GM18499 (cell line): ENCODE measurements around the gene HOXD9.

Source experiments
- ATAC-seq: cut with Tn5 transposase; IDR thresholded peaks from one replicate; pipeline ENCODE4 v1.9.1; 2021; ENCODE audit warnings: moderate number of reproducible peaks; ENCODE audit not compliant: insufficient read depth, unreplicated experiment

HOXD9 gene

DNA sequence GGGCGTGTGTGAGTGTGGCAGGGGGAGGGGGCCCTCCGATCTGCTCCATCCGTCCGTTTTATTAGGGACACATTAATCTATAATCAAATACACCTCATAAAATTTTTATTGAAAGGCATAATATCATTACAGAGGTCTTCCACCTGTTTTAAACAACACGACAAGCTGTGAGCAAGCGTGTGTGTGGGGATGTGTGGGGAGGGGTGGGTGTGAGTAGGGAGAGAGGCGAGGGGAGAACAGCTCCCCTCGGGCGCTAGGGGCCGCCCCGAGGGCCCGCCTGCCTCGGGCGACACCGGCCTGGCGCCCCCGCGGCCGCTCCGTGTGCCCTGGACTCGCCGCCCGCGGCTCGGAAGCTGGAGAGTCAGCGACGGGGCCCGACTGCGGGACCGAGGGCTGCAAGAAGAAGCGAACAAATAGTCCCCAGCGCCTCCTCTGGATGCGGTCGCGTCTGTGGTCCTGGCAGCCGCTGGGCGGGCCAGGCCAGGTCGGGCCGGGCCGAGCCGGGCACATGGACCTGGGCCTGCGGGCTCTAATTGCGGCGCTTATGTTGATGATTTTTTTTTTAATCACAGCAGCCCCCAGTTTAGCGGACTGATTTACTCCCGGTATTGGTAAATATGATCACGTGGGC is 352 bp upstream of the HOXD9 start:
- no peak for ATAC-seq

- no peak for ATAC-seq
Measured at GRCh38 chr2:176123411-176124109, 1.0 kb downstream of the HOXD9 start.

- ATAC-seq, result no peak
Measured at GRCh38 chr2:176124110-176124946, 1.8 kb downstream of the HOXD9 start.

DNA sequence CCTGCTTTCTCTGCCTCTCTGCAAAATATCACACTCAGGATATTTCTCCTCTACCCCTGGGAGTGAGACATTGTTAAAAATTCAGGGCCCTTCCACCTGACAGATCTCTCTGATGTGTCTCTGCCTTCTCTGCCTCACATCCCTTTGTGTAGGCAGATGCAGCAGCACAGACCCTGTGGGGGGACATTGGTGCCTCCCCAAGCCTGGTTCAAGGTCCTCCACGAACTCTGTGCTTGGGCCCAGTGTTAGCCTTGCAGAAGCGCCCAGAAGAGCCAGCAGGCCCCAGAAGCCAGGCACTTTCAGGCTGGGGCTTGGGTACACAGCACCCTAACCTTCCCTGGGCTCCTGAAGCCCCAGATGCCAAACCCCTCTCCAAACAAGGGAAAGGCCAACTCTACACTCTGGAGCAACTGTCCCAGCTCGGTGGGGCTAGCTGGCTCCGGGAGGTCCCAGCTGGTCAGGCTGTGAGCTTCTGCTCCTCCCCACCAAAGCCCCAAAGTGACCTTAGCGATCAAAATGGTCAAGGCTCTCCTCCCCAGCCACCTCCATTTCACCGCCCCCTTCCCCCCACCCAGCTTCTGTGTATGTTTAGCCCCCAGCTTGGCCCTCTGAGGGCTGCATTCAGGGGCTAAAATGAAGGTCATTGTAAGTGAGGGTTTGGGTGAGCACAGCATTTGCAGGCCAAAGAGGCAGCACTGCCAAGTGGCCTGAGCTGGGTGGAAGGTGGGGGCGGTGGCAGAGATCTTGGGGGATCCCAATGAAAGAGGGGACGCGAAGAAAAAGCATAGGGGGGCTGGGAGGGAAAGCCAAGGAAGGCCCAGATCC is 2.6 kb downstream of the HOXD9 start:
- no peak for ATAC-seq

DNA sequence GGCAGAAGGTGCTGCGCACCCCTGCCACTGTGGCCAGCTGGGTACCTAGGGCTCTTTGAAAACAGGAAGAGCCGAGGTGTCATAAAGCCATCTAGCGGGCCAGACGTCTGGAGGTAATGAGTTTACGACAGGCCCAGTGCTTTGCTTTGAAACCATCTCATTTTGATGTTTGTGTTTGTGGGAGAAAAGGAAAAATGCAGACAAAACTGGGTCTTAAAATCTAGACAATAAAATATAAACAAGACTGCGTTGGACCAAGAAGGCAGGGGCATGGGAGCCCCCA is 3.2 kb downstream of the HOXD9 start:
- no peak for ATAC-seq

- no peak for ATAC-seq
Measured at GRCh38 chr2:176126929-176127773, 4.6 kb downstream of the HOXD9 start.

GRCh38 chr2:176127774-176128072 is 5.2 kb downstream of the HOXD9 start:
- no peak for ATAC-seq

DNA sequence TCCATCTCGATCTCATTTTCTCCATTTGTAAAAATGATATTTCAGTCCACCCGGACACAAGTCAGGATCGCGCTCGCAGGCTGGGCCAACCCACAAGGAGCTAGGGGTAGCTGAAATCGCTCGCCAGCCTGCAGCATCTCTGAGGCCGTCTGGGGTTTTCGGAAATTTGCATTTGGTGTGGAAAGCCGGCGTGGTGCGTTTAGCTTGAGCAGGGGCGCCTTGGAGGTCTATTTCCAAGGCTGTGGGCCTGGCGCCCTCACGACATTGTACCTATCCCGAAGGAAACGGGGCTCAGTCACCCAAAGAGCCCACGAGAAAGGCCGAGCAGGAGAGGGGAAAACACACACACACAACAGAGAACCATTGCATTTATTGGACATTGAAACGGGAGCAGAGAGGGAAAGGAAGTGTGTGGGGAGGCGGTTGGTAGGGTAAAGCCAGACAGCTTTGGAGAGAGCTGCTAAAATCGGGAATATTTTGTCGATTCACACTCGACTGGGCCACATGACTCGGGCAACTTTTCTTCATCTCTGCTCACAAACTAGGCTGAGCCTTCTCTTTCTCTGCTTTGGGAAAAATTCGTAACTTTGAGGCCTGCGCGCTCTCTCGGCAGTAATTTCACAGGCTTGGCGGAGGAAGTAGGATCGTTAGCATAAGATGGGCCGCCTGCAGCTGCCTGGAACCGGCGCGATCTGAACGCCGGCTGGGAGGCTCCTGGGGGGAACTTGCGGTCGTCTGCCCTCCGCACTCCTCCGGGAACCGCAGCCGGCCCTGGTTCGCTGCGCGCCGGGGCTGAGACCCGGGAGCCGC is 5.9 kb downstream of the HOXD9 start:
- ATAC-seq, result no peak

DNA sequence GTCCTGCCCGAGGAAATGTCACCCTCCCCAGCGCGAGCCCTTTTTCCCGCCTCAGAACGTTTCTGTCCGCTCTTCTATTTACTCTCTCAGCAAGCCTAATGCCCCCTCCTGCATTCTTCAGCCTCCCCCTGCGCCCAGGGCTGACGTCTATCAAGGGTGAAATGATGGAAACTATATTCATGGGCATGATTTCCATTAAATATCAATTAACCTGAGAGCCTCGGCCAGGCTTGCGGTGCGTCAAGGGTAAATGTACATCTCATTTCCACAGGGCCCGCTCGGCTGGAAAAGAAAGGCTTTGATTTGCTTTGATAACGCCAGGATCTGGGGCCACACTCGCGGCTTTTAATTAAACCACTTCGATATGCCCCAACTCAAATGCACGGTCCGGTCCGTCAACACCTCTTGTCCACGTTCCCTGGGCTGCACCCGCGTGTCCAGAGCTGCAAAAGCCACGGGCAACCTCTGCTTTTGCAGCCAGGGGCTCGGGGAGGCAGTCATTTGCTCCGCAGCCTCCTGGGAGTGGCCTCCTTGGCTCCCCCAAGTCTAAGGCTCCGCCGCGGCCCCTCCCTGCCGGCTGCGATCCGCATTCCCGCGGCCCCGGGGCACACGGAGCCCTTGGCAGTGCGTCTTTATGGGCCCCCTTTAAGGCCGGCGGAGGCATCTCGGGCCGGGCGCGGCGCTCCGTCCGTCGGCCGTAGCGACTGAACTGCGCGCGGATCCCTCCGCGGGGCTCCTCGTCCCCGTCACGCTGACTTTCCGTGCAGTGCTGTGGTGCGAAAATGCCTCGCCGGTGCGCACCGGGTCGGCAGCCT is 6.7 kb downstream of the HOXD9 start, which contains the start of gene HOXD8:
Gene HOXD8, plus strand, starts transcription at position 724 of the 815 bp plus-strand sequence. CDS start 662 bp downstream, outside the sequence.
- ATAC-seq, result no peak

DNA sequence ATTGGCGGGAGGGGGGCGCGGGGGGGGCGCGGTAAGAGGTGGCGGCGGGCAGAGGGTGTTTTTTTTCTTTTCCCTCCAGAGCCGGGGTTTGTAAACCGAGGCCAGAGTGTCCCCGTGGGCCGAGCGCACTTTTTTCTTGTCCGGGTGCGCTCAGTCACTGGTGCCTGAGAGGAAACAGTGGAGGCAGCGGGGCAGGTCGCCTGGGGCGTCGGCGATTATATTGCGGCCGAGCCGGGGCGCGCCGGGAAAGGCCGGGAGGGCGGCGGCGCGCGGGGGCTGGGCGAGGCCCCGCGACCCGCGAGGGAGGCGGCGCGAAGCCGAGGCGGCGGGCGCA is 7.3 kb downstream of the HOXD9 start:
- no peak for ATAC-seq

- ATAC-seq, result no peak
Measured at GRCh38 chr2:176130147-176130956, 7.8 kb downstream of the HOXD9 start.

GRCh38 chr2:176130957-176131847 is 8.7 kb downstream of the HOXD9 start:
- no peak for ATAC-seq

- no peak for ATAC-seq
Measured at GRCh38 chr2:176131848-176132158, 9.3 kb downstream of the HOXD9 start.

GRCh38 chr2:176132205-176133171 is 10.0 kb downstream of the HOXD9 start:
- ATAC-seq, result no peak

DNA sequence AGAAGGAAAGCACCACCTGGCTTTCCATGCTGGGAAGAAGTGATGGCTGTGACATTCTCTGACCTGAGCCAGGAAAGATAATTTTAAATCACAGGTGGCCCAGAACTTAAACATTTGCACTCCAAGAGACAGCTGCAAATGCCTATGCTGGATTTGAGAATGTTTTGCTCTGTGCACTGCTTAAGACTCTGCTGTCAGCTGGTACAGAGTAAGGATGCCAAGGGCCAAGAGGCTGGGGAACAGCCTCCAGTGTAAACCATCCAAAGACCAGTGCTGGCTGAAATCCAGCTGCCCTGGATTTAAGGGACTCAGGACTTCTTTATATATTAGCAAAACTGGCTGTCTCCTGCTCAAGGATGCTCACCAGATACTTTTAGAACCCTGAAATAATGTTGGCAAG is 10.9 kb downstream of the HOXD9 start:
- ATAC-seq, result no peak

- ATAC-seq, result no peak
Measured at GRCh38 chr2:176134035-176134434, 11.5 kb downstream of the HOXD9 start.
